HG02642 (cell line): ENCODE data around the gene LZTS2.
A peak's percentile ranks its signal among the peaks of the same experiment; 100 is the strongest.

Source experiments
- ATAC-seq: cut with Tn5 transposase; IDR thresholded peaks from one replicate; pipeline ENCODE4 v1.9.1; 2021; ENCODE audit warnings: mild to moderate bottlenecking; ENCODE audit not compliant: unreplicated experiment, poor library complexity

The LZTS2 gene

DNA sequence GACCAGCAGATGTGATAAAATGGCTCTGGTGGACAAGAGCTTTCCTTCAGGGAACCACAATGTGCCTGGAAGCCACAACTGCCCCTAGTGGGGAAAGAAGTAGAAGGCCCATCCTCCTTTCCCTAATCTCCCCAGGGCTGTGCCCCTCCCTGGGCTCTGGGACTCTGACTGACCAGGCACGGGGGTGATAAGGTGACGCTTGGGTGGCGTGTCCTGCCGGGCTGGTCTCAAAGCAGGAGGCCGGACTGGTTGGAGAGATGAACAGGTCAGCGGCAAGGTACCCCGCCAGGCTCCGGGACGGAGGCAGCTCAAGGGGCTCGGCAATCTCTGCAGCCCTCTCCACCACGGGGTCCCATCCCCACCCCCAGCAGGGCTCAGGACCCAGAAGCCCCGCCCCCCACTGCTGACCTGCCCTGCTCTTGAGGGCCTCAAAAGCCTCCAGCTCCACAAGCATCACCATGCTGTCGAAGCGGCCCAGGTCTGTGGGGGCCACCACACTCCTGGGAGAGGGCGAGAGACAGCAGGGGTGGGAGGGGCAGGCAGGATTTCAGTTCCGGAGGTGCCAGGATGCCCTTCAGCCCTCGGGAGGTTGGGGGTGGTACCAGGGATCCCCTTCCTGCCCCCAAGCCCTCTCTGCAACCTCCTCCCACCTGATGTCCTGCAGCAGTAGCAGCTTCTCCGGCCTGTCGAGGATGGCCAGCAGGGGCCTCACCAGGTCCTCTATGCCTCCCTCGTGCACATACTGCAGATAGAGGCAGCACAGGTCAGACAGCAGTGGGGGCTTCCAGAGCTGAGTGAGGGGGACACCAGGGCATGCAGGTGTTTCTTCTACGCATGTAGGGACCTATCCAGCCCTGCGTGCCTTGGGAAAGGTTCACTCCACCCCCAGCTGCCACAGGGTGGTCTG, 12.2 kb downstream of the LZTS2 start:
- ATAC-seq, result no peak

DNA sequence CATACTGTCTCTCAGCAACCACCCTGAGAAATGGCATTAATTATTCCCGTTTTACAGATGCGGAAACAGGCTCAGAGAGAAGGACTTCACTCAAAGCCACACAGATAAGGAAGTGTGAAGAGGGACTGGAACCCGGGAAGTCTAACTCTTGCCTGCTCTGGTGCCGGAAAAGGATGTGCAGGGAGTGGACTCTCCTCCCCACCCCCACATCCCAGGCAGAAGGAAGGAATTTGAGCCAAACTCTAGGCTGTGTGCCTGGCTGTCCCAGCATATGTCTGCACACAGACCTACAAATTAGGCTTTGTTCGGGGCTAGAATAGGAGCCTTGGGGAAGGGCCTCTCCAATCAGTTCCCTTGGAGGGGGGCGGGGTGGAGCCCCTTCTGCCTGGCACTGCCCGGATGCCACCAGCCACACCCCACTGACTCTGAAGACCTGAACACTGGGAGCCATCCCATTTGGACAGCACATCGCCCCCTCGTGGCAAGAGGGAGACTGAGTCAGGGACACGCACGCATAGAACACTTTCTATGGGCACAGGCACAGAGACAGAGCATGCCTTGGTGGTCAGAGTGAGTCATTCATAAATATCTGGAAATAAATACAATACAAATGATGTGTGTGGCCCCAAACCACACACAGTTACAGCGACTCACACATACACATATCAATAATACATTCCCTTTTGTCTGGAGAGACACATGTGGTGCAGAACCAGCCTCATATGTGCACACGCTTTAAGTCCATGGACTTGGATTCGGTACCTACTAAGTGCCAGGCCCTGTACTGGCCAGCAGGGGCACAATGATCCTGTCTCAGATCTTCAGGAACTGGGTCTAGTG, 13.1 kb downstream of the LZTS2 start:
- ATAC-seq, result peak; percentile 73

DNA sequence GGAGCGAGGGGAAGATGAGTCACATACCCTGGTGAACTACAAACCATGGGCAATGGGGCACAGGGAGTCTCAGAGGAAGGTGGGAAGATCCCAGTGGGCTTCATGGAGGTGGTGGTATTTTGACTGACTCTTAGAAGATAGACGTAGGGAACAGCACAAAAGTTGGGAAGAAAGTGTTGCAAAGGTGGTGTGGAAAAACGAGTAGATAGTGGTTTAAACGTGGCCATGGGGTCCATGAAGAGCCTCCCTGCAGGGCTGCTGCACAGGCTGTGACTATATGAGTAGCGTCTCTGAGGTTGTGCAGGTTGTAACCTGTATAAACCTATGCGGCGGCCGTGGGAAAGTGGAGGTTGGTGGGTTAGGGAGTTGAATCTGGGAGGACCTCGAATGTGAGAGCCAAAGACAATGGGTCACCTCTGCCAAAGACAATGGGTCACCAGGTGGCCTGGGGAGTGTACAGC, 13.8 kb downstream of the LZTS2 start:
- no peak for ATAC-seq

DNA sequence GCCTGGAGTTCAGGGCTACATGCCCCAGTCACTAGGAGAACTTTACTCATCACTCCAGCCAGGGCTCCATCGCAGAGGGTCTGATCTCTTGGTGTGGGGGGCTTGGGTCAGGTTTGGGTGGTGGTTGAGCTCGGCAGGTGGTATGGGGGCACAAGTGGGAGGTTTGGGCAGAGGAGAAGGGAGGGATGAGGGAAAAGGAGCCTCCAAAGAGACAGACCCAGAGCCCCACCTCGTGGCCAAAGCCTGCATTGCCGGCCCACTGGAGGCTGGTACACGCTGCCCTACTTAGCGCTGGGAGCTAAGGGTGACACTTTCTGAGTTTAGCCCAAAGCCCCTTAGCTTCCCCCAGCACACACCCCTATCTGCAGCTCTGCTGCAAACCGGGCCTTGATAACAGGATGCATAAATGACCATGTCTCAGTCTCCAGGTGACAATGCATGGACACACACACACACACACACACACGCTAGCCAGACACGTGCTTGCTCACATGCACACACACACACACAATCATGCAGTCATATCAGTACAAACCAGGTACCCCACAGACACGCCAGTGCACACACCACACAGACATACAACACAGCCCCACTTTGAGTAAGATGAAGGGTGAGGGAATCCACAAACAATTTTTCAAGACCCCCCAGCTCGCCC, 14.7 kb downstream of the LZTS2 start:
- ATAC-seq, result no peak

DNA sequence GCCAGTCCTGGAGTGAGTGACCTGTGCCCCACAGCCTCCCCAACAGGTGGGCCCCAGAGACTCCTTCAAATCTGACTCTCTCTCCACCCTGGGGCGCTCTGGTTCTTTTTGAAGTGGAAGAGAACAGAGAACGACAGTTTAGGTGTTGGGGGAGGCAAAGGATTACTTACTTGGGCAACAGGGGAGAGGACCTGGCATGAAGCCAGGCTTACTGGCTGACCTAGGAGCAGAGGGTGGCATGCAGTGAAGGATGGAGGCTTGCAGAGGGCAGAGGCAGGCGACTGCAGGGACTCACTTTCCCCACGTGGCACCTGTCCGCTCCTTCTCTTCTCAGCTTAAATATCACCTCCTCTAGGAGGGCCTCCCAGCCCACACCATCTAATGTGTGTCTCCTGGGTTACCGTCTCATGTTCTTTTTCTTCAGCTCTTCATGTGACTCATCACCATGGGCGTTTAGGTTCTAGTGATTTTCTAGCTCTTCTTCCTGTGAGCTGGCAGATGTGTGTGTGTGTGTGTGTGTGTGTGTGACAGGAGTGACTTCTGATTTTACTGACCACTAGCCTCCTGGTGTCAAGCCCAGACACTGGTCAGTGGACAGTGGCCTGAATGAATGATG, 15.5 kb downstream of the LZTS2 start:
- no peak for ATAC-seq

DNA sequence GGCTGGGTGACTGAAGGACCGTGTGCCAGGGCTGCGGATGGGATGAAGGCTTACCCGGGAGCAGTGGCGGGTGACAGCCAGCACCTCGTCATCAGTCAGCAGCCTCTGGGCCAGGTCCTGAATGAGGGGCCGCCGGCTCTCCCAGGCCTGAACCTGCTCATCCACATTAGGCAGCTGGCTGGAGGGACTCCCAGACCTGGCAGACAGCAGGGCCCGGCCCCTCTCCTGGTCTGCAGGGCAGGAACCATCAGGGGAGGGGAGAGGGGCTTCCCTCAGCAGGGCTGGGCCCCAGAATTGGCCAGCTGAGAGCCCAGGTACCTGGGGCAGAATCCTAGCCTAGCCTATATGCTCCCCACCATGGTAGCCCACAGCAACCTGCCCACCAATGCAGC, 16.0 kb downstream of the LZTS2 start:
- ATAC-seq, result no peak

DNA sequence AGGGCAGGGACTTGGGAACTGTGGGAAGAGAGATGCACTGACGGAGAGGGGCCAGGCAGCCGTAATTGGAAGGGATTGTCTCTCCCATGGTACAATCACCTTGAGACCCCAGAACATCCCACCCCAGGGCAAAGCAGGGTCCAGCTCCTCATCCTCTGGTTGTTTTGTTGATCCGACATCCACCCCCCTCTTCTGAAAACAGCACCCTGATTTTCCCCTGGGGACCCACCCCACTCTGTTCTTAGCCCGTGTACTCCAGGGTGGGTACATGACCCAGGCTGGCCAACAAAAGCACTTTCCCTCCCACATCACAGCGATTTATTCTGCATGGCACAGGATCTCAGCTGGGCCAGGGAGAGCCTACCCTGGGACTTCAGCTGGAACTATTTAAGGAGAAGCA, 17.2 kb downstream of the LZTS2 start:
- no peak for ATAC-seq

DNA sequence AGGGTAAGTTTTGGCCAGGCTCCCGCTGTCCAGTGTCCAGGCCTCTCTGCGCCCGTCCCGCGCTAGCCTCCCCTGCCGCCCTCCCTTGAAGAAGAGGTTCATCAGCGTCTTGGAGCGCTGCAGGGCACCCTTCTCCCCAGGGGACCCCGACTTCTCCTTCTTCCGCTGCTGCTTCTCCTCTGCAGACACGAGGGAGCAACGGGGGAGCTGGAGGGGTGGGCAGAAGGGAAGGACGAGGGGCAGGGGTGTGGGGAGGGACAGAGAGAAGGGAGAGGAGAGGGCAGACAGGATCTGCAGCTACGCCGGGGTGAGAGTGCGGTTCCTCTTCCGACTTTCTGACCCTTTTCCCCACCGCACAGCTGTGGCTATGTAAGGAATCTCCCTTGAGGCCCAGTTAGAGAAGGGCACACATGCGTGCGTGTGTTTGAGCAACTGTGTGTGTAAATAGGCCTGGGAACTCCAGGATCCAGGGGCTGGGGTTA, 18.6 kb downstream of the LZTS2 start:
- ATAC-seq, result no peak

DNA sequence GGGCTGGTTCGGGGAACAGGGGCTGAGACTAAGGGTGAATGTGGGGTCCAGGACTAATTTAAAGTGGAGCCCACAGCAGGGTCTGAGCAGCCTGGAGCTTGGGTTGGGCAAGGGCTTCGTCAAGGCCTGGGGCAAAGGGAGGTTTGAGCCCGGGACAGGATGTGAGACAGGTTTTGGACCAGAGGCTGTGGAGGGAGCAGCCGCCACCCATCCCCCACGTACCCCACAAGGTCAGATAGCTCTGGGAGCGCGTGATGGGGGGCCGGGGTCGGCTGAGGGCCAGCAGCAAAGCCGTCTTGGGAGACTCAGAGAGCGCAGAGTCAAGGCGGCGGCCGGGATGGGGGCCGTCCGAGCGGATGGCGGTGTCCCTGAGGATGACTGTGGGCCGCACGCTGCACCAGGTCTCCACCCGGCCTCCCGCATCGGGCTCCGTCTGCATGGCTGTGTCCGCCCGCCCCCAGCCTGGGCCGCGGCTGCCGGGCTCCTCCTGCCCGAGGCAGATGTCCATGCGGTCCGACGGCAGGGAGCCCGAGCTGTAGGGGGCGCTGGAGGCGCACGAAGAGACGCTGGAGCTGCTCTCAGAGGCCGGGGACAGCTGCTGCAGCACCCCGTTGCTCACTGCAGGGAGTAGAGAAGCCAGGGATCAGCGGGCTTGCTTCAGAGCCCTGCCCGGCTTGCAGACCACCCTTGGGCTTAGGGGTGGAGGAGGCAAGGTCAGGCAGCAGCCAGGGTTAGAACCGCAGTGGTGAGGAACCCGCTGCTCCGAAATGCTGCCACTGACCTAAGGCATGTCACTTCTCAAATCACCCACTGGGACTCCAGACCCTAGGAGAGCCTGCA, 19.2 kb downstream of the LZTS2 start:
- no peak for ATAC-seq

DNA sequence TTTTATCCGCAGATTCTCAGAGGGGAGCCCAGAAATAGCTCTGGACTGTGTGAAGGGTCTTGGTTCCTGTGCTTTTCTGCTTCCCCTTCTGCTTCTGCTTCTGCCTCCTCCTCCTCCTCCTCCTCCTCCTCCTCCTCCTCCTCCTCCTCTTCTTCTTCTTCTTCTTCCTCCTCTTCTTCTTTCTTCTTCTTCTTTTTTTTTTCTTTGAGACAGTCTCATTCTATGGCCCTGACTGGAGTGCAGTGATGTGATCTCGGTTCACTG, 19.8 kb downstream of the LZTS2 start:
- no peak for ATAC-seq

DNA sequence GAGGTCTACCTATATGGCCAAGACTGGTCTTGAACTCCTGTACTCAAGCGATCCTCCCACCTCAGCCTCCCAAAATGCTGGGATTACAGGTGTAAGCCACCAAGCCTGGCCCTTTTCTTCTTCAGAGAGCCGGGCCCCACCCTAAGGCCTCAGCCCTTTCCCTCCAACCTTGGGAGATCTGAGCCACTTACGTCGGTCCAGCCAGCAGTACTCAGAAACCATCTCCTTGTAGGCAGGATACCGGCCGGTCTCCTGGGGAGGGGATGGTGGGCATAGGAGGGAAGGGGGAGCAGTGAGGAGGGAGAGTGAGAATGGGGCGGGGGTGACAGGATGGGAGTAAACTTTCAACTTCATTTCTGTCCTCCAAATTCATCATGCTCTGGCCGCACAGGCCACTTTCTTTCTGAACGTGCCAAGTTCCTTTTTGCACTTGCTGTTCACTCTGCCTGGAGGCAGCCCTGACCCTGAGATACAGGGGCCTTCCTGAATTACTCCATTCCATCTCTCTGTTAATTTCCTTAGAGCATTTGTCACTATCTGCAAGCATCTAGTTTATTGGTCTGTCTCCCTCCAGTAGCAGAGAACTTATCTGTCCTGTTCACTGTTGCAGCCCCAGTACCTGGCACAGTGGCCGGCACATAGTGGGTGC, 20.9 kb downstream of the LZTS2 start:
- no peak for ATAC-seq

DNA sequence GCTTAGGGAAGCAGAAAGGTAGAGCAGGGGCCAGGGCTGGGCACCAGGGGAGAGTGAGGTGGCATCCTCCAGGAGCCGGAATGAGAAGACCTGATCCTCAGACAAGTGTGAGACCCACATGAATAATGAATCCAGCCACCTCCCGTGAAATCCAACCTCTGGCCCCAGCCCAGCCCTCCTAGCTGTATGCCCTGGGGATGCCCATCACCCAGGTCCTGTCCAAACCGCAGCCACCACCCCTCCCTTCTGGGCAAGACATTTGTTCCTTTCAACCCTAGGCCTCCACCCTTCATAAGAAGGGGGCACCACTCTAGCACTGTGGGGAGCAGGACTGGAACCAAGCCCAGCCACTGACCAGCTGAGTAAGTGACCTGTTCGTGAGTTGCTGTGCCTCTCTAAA, 21.6 kb downstream of the LZTS2 start:
- ATAC-seq, result no peak

DNA sequence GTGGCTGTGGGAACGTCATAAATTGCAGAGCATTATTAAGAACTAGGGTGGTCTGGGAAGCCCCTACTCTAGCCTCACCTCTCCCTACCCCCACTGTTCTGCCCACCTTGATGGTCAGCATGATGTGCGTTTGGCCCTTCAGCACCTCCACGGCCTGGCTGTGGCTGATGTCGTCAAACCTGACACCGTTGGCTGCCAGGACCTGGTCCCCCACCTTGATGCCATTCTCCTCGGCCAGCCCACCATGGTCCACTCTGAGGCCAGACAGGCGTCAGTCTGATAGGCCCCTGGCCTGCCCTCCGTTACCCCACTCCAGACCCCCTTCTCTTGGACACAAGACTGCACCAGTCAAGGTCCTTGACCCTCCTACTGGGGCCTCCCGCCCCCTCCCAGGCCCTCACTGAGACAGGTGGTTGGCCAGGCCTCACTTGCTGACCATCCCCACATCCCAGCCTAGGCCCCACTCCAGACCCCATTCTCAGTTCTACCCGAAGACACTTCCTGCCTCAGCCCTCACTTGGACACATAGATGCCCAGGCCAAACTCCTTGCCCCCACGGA, 22.2 kb downstream of the LZTS2 start:
- no peak for ATAC-seq

DNA sequence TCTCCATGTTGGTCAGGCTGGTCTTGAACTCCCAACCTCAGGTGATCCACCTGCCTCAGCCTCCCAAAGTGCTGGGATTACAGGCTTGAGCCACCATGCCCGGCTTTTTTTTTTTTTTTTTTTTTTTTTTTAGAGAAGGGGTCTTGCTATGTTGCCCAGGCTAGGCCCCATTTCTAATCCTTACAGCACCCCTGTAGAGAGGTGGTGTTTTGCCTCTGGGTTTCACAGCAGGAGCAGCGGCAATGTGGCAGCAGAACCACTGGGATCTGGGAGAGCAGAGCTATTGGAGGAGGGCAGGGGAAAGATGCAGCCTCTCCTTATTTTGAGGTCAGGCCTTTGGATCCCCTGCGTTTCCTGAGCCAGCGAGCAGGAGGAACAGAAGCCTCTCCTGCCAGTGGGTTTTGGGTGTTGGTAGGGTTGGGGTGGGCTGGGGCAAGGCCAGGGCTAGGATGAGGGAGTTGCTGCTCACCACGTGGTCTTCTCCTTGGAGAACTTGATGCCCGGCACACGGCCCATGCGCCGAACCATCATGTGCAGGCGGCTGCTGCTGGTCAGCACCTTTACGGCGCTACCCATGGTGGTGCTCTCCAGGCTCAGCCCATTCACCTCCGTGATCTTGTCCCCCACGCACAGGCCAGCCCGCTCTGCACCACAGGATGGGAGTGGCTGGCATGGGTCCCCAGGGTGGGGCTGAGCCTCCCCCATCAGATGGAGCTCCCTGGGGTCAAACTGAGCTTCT, 23.5 kb downstream of the LZTS2 start:
- ATAC-seq, result no peak

DNA sequence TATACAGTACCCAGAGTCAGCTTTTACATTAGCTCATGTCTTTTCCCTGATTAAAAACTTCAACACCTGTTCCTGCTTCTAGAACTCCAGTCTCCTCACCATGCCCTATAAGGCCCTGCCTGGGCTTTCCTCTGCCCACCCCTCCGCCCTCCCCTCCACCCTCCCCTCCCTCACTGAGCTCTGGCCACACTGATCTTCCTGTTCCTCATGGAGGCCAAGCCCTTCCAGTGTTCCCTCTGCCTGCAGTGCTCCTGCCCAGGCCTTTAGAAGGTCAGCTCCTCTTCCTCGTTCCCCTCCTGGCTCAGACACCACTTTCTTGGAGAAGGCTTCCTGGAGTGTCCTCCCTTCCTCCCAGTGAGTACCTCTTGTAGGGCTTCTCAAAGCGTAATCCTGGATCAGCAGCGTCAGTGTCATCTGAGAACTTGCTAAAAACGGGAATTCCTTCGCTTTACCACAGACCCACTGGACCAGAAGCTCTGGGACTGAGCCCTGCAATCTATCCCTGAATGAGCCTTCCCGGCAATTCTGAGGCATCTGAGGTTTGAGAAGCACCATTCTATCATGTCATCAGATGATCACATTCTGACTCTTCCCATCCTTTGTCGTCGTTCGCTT, 27.6 kb downstream of the LZTS2 start:
- no peak for ATAC-seq

DNA sequence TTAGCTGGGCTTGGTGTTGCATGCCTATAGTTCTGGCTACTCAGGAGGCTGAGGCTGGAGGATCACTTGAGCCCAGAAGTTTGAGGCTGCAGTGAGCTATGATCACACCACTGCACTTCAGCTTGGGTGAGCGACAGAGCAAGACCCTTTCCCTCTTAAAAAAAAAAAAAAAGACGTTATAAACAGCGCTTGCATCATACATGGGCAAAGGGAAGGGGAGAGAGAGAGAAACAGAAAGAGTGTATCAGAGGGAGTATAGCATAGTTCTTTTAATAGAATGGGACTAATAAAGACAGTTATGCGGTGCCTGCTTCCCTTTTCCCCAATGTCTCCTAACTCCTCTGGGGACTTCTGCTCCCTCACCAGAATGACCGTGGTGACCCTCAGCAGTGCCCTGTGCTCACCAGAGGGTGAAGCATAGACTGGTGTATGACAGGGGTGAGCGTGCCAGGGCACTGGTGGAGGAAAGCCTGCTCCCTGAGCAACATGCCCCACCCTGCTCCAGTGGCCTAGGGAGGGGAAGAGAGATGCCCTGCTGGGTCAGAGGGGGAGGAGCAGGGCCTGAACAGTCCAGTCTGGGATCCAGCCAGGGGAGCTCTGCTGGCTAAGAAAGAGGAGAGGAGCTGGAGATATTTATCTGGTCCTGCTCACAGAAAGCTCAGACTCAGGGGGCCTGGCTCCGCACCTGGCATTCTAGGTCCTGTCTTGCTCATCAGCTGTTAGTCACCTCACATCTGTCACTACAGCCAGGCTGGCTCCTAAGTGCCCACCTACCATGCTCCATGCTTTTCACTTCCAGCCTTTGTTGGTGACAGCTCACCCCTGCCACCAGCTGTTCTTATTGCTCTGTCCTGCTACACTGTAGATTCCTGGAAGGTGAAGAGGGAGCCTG, 29.1 kb downstream of the LZTS2 start:
- no peak for ATAC-seq
